Neural progenitor cell (in vitro differentiated cells): ENCODE measurements around the gene IGDCC3. TPM values are rescaled to one million over a fixed set of nuclear protein-coding genes. Genes with fewer than 3 reads are reported as not detected.

Experiments used
- DNase-seq: peaks from one replicate; pipeline ENCODE4 v3.0.0-alpha.2; 2016; ENCODE audit warnings: low spot score
- H2AFZ ChIP-seq: fragments of 200-600 bp; sonication (generic); replicated peaks from 2 replicates; pipeline ENCODE4 v1.6.1; 2016; ENCODE audit warnings: antibody characterized with exemption
- H3F3A ChIP-seq: fragments of 200-600 bp; sonication (generic); 2 replicates; pipeline ENCODE4 v1.6.1; 2016; ENCODE audit warnings: antibody characterized with exemption, low read depth
- H3K27ac ChIP-seq: fragments of 200-600 bp; sonication (generic); 2 replicates; pipeline ENCODE4 v1.5.1; 2016; ENCODE audit warnings: mild to moderate bottlenecking
- H3K27me3 ChIP-seq: fragments of 200-600 bp; sonication (generic); 2 replicates; pipeline ENCODE4 v1.6.1; 2016; ENCODE audit warnings: mild to moderate bottlenecking, moderate library complexity
- H3K36me3 ChIP-seq: fragments of 200-600 bp; sonication (generic); 2 replicates; pipeline ENCODE4 v1.5.1; 2016
- H3K4me1 ChIP-seq: fragments of 200-600 bp; sonication (generic); 2 replicates; pipeline ENCODE4 v1.6.1; 2016; ENCODE audit warnings: mixed run types
- H3K4me2 ChIP-seq: fragments of 200-600 bp; sonication (generic); 2 replicates; pipeline ENCODE4 v1.6.1; 2016
- H3K4me3 ChIP-seq: fragments of 200-600 bp; sonication (generic); 2 replicates; pipeline ENCODE4 v1.5.1; 2016
- H3K79me2 ChIP-seq: fragments of 200-600 bp; sonication (generic); 2 replicates; pipeline ENCODE4 v1.6.1; 2016; ENCODE audit warnings: low read depth
- H3K9ac ChIP-seq: fragments of 200-600 bp; sonication (generic); 2 replicates; pipeline ENCODE4 v1.6.1; 2016
- H3K9me3 ChIP-seq: fragments of 200-600 bp; sonication (generic); 2 replicates; pipeline ENCODE4 v1.5.1; 2016; ENCODE audit warnings: low read depth
- H4K20me1 ChIP-seq: fragments of 200-600 bp; sonication (generic); 2 replicates; pipeline ENCODE4 v1.6.1; 2016; ENCODE audit warnings: low read depth
- H3K27ac Mint-ChIP-seq: 3 replicates; pipeline ENCODE4 v1.8.0; 2021; ENCODE audit warnings: mixed read lengths
- H3K27me3 Mint-ChIP-seq: 2 replicates; pipeline ENCODE4 v1.8.0; 2022; ENCODE audit warnings: low read depth, mild to moderate bottlenecking, inconsistent platforms, moderate library complexity, mixed read lengths; ENCODE audit not compliant: insufficient read depth
- H3K36me3 Mint-ChIP-seq: 3 replicates; pipeline ENCODE4 v1.8.0; 2021; ENCODE audit warnings: mixed read lengths
- H3K4me1 Mint-ChIP-seq: 3 replicates; pipeline ENCODE4 v1.8.0; 2021; ENCODE audit warnings: mixed read lengths
- H3K4me3 Mint-ChIP-seq: 3 replicates; pipeline ENCODE4 v1.8.0; 2021; ENCODE audit warnings: mild to moderate bottlenecking, moderate library complexity, mixed read lengths
- H3K9me3 Mint-ChIP-seq: 3 replicates; pipeline ENCODE4 v1.8.0; 2020; ENCODE audit warnings: mixed read lengths
- CTCF ChIP-seq: fragments of 200-600 bp; sonication (generic); IDR thresholded peaks from 2 replicates; pipeline ENCODE4 v1.5.1; 2017; ENCODE audit warnings: antibody characterized with exemption, mild to moderate bottlenecking
- EZH2 ChIP-seq: fragments of 200-600 bp; sonication (generic); IDR thresholded peaks from 2 replicates; pipeline ENCODE4 v1.6.1; 2017; ENCODE audit warnings: antibody characterized with exemption, mild to moderate bottlenecking, moderate library complexity
- EZH2phosphoT487 ChIP-seq: fragments of 200-600 bp; sonication (generic); IDR thresholded peaks from 2 replicates; pipeline ENCODE4 v1.6.1; 2017; ENCODE audit warnings: antibody characterized with exemption
- total RNA-seq: library from RNA; depleted of rRNA; stranded (reverse); fragments of >200 nt; gene quantifications from 2 replicates; pipeline ENCODE4 v1.2.3, GENCODE V29; 2015; ENCODE audit warnings: low replicate concordance

The IGDCC3 gene
- total RNA-seq, 1 donor from 2014 or later = 15.8 TPM

DNA sequence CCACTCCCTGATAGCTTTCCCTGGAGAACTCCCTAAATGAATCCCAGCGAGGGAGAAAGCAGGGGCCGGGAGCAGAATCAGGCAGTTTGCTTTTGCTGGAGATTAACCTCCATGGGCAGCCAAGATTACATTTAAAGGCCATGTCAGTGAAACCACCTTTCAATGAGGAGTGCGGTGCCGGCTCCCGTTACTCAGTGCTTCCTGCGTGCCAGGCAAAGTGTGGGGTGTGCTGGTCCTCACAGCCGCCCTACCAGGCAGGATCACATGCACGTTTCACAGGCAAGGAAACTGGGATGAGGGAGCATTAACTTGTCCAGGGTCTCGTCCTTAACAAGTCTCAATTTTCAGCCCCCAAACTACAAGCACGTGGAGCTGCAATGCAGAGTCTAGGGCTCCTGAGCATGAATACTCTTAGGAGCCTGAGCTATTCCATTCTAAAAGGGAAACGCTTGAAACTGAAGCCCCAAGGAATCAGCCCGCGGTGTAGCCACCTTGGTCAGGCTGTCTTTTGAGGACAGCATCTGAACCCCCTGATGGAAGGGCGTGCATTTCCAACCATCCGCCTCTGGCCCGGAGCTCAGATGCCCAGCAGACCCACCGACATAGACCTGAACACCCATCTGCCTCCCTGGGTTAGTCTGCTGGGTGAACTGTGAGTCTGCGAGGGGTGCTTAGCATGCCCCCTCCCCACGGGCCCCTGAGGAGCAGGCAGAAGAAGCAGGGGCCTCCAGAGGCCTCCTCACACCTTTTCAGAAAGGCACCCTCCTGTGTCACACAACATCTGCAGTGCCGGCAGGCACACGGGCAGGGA, 5.6 kb downstream of the IGDCC3 start:
- Histone ChIP-seq H3K79me2 (peaks cover 9% of the 10 kb centered on the region), H4K20me1 (peaks cover 66% of the 10 kb centered on the region), H3K9ac (no peak overlapping the region), H3K9me3 (no peaks in the 10 kb centered on the region), H3K27ac (no peak overlapping the region), H3F3A (peaks cover 63% of the 10 kb centered on the region), H2AFZ (no peak overlapping the region), H3K4me1 (peaks cover 69% of the 10 kb centered on the region), H3K4me3 (peak overlapping the region; percentile 16), H3K4me2 (peak overlapping the region; percentile 63), H3K27me3 (peaks cover 52% of the 10 kb centered on the region), H3K36me3 (no peaks in the 10 kb centered on the region)
- peak overlapping the region; percentile 38 for H3K4me3 Mint-ChIP-seq
- peak overlapping the region; percentile 57 for H3K27ac Mint-ChIP-seq
- peaks cover 11% of the 10 kb centered on the region for H3K27me3 Mint-ChIP-seq
- H3K4me1 Mint-ChIP-seq = peaks cover 80% of the 10 kb centered on the region
- no peaks in the 10 kb centered on the region for H3K9me3 Mint-ChIP-seq
- DNase-seq = no peak
- peaks cover 28% of the 10 kb centered on the region for H3K36me3 Mint-ChIP-seq
- no peak for TF ChIP-seq CTCF
- no peak for TF ChIP-seq EZH2phosphoT487
- TF ChIP-seq EZH2 = no peak

GRCh38 chr15:65370885-65371284, 6.9 kb downstream of the IGDCC3 start:
- Histone ChIP-seq H3K4me1 (peaks cover 63% of the 10 kb centered on the region), H3K4me2 (no peak overlapping the region), H3K27ac (no peak overlapping the region), H3F3A (peaks cover 55% of the 10 kb centered on the region), H4K20me1 (peaks cover 68% of the 10 kb centered on the region), H2AFZ (no peak overlapping the region), H3K79me2 (peaks cover 5% of the 10 kb centered on the region), H3K9me3 (no peaks in the 10 kb centered on the region), H3K27me3 (peaks cover 46% of the 10 kb centered on the region), H3K9ac (no peak overlapping the region), H3K36me3 (no peaks in the 10 kb centered on the region), H3K4me3 (no peak overlapping the region)
- Mint-ChIP-seq H3K36me3 (peaks cover 28% of the 10 kb centered on the region), H3K4me3 (no peak overlapping the region), H3K9me3 (no peaks in the 10 kb centered on the region), H3K27me3 (peaks cover 7% of the 10 kb centered on the region), H3K4me1 (peaks cover 81% of the 10 kb centered on the region), H3K27ac (no peak overlapping the region)
- no peak for DNase-seq
- TF ChIP-seq EZH2phosphoT487 (no peak), CTCF (no peak), EZH2 (no peak)

- Histone ChIP-seq H4K20me1 (peaks cover 66% of the 10 kb centered on the region), H3K27ac (no peak overlapping the region), H2AFZ (no peak overlapping the region), H3K4me2 (no peak overlapping the region), H3F3A (peaks cover 44% of the 10 kb centered on the region), H3K9me3 (no peaks in the 10 kb centered on the region), H3K36me3 (no peaks in the 10 kb centered on the region), H3K79me2 (no peaks in the 10 kb centered on the region), H3K27me3 (peaks cover 34% of the 10 kb centered on the region), H3K4me1 (peaks cover 63% of the 10 kb centered on the region), H3K9ac (no peak overlapping the region), H3K4me3 (no peak overlapping the region)
- peaks cover 81% of the 10 kb centered on the region for H3K4me1 Mint-ChIP-seq
- H3K9me3 Mint-ChIP-seq = no peaks in the 10 kb centered on the region
- H3K36me3 Mint-ChIP-seq = peaks cover 22% of the 10 kb centered on the region
- TF ChIP-seq EZH2 (no peak), CTCF (no peak), EZH2phosphoT487 (no peak)
- DNase-seq = no peak
- no peak overlapping the region for H3K4me3 Mint-ChIP-seq
- H3K27me3 Mint-ChIP-seq = peaks cover 10% of the 10 kb centered on the region
- H3K27ac Mint-ChIP-seq = peak overlapping the region; percentile 98
Measured at GRCh38 chr15:65369651-65370050, 8.2 kb downstream of the IGDCC3 start.
